Umbilical cord (tissue), 2 donors: ENCODE measurements around the gene TEX11. TPM values are rescaled to one million over a fixed set of nuclear protein-coding genes. Genes with fewer than 3 reads are reported as not detected.
A peak's percentile ranks its signal among the peaks of the same experiment; 100 is the strongest.
"Not testable (repeated sequence)": the region's sequence is repeated elsewhere in the genome, so short reads cannot be mapped to it uniquely, and the experiment has no call there.

Experiments used
- DNase-seq: peaks from one replicate; pipeline ENCODE4 v3.0.0-alpha.2; 2015; ENCODE audit warnings: low spot score
- total RNA-seq: library from RNA; depleted of rRNA; stranded (reverse); fragments of >200 nt; gene quantifications from one replicate; pipeline ENCODE4 v1.2.3, GENCODE V29; 2014; ENCODE audit warnings: low replicate concordance; ENCODE audit not compliant: insufficient read depth

Gene TEX11
- total RNA-seq, 1 donor from 2014 or later = not detected

- DNase-seq = no peak
Measured at GRCh38 chrX:70762285-70762684, 146.2 kb downstream of the TEX11 start.

GRCh38 chrX:70755850-70756249 lies 152.7 kb downstream of the TEX11 start:
- no peak for DNase-seq

- DNase-seq = no peak
Measured at GRCh38 chrX:70754169-70754848, 154.2 kb downstream of the TEX11 start.

DNA sequence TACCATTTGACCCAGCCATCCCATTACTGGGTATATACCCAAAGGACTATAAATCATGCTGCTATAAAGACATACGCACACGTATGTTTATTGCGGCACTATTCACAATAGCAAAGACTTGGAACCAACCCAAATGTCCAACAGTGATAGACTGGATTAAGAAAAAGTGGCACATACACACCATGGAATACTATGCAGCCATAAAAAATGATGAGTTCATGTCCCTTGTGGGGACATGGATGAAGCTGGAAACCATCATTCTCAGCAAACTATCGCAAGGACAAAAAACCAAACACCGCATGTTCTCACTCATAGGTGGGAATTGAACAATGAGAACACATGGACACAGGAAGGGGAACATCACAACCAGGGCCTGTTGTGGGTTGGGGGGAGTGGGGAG lies 174.7 kb downstream of the TEX11 start:
- not testable (repeated sequence) for DNase-seq

DNA sequence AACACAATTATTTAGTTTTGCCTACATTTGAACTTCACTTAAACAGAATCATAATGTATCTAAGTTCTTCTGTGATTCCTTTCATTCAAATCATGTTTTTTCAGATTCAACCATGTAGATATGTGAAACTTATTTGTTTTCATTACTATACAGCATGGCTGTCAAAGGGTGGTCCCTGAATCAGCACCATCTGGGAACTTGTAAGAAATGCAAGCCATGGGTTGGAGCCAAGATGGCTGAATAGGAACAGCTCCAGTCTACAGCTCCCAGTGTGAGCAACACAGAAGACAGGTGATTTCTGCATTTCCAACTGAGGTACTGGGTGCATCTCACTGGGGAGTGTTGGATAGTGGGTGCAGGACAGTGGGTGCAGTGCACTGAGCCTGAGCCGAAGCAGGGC lies 180.6 kb downstream of the TEX11 start:
- DNase-seq = not testable (repeated sequence)

GRCh38 chrX:70720721-70721120 lies 187.8 kb downstream of the TEX11 start:
- no peak for DNase-seq

DNA sequence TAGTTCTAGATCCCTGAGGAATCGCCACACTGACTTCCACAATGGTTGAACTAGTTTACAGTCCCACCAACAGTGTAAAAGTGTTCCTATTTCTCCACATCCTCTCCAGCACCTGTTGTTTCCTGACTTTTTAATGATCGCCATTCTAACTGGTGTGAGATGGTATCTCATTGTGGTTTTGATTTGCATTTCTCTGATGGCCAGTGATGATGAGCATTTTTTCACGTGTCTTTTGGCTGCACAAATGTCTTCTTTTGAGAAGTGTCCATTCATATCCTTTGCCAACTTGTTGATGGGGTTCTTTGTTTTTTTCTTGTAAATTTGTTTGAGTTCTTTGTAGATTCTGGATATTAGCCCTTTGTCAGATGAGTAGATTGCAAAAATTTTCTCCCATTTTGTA lies 197.2 kb downstream of the TEX11 start:
- not testable (repeated sequence) for DNase-seq

DNA sequence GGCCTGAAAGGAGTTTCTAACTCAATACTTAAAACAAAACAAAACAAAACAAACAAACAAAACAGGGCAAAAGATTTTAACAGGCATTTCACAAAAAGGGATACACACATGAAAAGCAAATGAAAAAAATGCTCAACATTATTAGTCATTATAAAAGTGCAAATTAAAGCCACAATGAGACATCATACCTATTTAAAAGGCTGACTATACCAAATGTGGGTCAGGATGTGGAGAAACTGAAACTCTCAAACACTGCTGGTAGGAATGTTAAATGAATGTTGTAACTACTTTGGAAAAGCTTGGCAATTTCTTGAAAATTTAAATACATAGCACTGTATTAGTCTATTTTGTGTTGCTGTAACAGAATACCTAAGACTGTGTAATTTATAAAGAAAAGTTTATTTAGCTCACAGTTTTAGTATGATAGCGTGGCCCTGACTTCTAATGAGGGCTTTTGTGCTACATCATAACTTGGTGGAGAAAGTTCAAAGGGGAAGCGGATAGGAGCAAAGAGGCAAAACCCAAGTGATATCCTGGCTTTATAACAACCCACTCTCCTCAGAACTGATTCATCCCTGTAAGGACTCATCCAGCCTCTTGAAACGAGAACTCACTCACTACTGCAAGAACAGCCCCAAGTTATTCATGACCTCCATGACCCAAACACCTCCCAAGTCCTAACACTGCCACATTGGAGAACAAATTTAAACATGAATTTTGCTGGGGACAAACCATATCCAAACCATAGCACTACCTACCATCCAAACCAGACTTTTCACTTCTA lies 214.0 kb downstream of the TEX11 start:
- DNase-seq = no peak

DNA sequence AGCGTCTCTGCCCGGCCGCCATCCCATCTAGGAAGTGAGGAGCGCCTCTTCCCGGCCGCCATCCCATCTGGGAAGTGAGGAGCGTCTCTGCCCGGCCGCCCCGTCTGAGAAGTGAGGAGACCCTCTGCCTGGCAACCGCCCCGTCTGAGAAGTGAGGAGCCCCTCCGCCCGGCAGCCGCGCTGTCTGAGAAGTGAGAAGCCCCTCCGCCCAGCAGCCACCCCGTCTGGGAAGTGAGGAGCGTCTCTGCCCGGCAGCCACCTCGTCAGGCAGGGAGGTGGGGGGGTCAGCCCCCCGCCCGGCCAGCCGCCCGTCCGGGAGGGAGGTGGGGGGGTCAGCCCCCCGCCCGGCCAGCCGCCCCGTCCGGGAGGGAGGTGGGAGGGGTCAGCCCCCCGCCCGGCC lies 229.1 kb downstream of the TEX11 start:
- not testable (repeated sequence) for DNase-seq

DNA sequence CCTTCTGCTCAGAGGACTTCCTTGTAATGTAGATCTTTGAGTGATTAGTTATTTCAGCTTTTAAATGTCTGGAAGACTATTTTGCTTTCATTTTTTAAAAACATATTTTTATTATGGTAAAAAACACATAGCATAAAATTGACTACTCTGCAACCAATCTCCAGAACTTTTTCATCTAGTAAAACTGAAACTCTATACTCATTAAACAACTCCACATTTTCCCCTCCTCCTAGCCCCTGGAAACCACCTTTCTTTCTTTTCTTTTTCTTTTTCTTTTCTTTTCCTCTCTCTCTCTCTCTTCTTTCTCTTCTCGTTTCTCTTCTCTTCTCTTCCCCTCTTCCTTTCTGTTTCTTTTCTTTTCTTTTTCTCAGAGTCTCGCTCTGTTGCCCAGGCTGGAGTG lies 233.2 kb downstream of the TEX11 start:
- no peak for DNase-seq

DNA sequence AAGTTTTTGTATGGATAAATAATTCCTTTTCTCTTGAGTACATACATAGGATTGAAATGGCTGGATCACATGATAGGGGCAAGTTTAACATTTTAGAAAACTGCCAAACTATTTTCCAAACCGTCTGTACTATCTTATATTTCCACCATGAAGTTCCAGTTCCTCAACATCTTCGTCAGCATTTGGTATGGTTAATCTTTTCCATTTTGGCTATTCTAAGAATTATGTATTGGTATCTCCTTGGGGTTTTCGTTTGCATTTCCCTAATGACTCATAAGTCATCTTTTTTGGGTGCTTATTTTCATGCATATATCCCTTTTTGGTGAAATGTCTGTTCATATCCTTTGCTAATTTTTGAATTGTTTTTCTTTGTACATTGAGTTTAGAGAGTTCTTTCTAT lies 236.2 kb downstream of the TEX11 start:
- DNase-seq = no peak

GRCh38 chrX:70669120-70669519 lies 239.4 kb downstream of the TEX11 start:
- DNase-seq = no peak

GRCh38 chrX:70664726-70665125 lies 243.8 kb downstream of the TEX11 start:
- DNase-seq = peak; percentile 12

DNA sequence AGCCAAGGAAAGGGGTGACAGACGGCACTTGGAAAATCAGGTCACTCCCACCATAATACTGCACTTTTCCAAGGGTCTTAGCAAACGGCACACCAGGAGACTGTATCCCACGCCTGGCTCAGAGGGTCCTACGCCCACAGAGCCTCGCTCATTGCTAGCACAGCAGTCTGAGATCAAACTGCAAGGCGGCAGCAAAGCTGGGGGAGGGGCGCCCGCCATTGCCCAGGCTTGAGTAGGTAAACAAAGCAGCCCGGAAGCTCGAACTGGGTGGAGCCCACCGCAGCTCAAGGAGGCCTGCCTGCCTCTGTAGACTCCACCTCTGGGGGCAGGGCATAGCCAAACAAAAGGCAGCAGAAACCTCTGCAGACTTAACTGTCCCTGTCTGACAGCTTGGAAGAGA lies 247.4 kb downstream of the TEX11 start:
- not testable (repeated sequence) for DNase-seq

- not testable (repeated sequence) for DNase-seq
Measured at GRCh38 chrX:70657546-70657945, 251.0 kb downstream of the TEX11 start.

GRCh38 chrX:70656304-70656703 lies 252.2 kb downstream of the TEX11 start:
- DNase-seq = no peak

DNA sequence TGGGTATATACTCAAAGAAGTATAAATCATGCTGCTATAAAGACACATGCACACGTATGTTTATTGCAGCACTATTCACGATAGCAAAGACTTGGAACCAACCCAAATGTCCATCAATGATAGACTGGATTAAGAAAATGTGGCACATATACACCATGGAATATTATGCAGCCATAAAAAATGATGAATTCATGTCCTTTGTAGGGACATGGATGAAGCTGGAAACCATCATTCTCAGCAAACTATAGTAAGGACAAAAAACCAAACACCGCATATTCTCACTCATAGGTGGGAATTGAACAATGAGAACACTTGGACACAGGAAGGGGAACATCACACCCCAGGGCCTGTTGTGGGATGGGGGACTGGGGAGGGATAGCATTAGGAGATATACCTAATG lies 260.6 kb downstream of the TEX11 start:
- not testable (repeated sequence) for DNase-seq

DNA sequence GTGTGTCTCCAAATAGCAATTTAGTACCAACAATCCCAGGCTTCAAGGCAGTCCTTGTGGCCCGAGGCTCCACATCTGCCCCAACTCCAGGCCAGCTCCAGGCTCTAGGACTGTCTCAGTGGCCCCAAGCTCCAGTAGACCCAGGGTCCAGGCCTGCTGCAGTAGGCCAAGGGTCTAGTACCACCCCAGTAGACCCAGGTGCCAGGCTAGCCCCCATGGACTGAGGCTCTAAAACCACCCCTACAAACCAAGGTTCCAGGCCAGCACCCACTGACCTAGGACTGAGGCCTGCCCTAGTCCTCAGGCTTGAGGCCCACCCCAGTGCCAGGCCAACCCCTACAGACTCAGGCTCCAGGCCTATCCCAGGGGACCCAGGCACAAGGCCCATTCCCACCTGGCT lies 272.3 kb downstream of the TEX11 start:
- DNase-seq = no peak

- no peak for DNase-seq
Measured at GRCh38 chrX:70635669-70636068, 272.8 kb downstream of the TEX11 start.

GRCh38 chrX:70635227-70635626 lies 273.3 kb downstream of the TEX11 start:
- no peak for DNase-seq

GRCh38 chrX:70621743-70622142 lies 286.8 kb downstream of the TEX11 start:
- peak; percentile 55 for DNase-seq

DNA sequence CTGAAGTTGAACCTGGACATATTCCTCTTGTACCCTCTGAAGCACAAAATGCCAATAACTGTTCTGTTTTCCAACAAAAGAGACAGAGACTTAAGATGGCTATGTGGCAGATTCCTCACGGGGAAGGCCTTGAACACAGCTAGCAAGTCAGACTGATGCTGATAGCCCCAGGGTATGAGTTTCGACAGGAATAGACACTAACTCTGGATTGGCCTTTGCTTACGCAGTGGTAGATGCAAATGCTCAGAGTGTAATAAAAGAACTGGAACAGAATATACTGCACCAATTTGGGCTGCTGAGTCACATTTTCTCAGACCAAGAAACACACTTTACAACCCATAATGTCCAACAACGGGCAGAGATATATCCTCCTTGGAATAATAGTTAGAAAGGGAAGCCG lies 290.0 kb downstream of the TEX11 start:
- no peak for DNase-seq

DNA sequence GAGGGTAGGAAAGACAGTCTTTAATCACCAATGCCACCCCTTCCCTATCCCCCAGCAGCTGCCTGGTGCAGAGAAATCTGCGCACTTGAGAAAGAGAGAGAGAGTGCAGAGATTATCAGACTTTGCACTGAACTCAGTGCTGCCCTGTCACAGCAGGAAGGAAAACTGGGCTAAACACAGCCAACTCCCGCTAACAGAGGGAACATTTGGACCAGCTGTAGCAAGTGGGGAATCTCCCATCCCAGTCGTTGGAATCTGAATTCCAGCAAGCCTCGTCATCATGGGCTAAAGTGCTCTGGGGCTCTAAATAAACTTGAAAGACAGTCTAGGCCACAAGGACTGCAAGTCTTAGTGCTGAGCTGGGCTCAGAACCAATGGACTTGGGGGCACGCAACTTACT lies 295.2 kb downstream of the TEX11 start:
- peak; percentile 27 for DNase-seq
